Stimulated activated CD8-positive, alpha-beta memory T cell treated with anti-CD3 and anti-CD28 coated beads, Interleukin-4, amount 100 ng/mL, for 1 hour (primary cell): ENCODE measurements around the gene STARD3.
"Not testable (repeated sequence)": the region's sequence is repeated elsewhere in the genome, so short reads cannot be mapped to it uniquely, and the experiment has no call there.

Experiments
- DNase-seq, 2 donors: peaks; one replicate each; pipeline ENCODE4 v3.0.0-alpha.2; 2020; ENCODE audit warnings: low read depth in 2 of 2, low spot score in 1 of 2

Gene STARD3

GRCh38 chr17:39709319-39709997 lies 72.5 kb downstream of the STARD3 start:
- no peak for DNase-seq

GRCh38 chr17:39709998-39710964 lies 73.3 kb downstream of the STARD3 start:
- no peak for DNase-seq

GRCh38 chr17:39711071-39711470 lies 74.1 kb downstream of the STARD3 start:
- DNase-seq: not testable (repeated sequence)

- no peak for DNase-seq
Measured at GRCh38 chr17:39711851-39712250, 74.9 kb downstream of the STARD3 start.
